GM18870 (cell line): Measurements from ENCODE around the gene ELMOD3.

Experiments
- ATAC-seq: cut with Tn5 transposase; IDR thresholded peaks from one replicate; pipeline ENCODE4 v1.9.1; 2021; ENCODE audit warnings: moderate library complexity; ENCODE audit not compliant: unreplicated experiment

ELMOD3 gene

DNA sequence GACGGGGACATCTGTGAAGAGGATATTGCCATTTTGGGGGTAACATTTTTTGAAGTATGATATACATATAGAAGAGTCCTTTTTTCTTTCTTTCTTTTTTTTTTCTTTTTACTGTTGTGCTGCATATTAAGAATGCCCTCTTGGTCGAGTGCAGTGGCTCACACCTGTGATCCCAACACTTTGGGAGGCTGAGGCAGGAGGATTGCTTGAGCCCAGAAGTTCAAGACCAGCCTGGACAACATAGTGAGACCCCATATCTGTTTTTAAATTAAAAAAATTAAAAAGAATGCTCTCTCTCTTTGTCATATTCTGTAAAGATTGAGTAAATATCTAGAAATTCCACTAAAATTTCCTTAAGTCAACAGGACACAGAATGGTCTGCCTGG, 67.5 kb downstream of the ELMOD3 start:
- ATAC-seq: no peak

GRCh38 chr2:85423525-85423924, 69.0 kb downstream of the ELMOD3 start:
- ATAC-seq: no peak

DNA sequence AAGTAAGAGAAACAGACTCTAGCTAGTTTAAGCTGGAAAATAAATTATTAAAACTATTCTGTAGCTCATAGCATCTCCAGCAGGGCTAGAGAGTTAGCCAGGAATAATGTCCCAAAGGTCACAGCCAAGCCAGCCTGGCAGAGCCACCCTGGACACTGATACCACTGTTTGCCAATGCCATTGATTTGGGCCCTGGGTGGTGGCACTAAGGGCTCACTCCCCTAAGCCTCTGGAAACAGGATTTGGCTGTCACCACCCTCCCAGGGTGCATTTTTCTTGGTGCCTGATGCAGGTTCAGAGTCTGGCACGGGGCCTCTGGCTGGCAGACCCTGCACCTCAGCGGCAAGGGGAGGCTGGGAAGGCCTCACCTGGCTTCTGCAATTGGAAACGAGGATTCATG, 71.0 kb downstream of the ELMOD3 start:
- ATAC-seq: no peak

GRCh38 chr2:85427300-85427835, 72.8 kb downstream of the ELMOD3 start:
- no peak for ATAC-seq

DNA sequence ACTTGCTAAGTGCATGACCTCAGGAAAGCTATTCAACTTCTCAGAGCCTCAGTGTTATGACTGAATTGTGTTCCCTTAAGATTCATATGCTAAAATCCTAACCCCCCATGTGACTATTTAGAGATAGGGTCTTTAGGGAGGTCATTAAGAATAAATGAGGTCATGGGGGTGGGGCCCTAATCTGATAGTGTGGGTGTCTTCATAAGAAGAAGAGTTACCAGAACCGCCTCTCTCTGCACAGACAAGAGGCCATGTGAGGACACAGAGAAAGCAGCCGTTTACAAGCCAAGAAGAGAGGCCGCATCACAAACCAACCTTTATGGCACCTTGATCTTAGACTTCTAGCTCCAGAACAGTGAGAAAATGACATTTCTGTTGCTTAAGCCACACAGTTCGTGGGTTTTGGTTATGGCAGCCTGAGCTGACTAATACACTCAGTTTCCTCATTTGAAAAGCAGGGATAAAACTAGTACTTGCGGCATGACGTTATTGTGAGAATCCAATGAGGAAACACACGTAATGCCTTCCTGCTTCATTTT, 73.8 kb downstream of the ELMOD3 start:
- no peak for ATAC-seq

DNA sequence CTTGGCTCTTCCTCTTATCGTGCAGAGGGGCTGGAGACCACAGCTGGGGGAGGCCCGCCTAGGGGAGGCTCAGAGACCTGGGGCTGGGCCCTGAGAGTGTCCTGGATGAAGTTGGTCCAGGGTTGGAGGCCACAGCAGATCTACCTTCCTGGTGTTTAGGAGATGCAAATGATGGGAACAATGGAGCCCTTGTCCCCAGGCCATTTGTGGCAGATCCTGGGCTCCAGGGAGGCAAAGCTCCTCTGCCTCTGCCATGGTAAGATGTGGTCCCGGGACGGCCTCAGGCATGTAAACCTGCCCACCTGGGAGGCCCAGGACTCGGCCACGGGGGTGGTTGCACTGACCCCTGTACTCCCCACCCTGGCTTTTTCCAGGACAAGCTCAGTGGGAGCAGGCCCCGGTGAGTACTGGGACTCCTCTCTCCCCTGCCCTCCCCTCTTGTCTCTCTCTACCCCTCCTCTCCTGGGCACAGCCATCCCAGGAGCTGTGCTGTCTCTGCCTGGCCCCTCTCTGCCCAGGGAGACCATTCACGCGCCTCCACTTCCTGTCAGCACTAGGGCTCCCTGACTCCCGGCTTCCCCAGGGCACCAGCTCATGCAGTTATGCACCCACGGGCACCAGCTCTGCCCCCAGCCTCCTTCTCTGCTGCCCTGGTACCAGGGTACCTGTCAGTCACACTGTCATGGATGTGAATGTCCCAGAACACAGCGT, 74.8 kb downstream of the ELMOD3 start:
- ATAC-seq: no peak

DNA sequence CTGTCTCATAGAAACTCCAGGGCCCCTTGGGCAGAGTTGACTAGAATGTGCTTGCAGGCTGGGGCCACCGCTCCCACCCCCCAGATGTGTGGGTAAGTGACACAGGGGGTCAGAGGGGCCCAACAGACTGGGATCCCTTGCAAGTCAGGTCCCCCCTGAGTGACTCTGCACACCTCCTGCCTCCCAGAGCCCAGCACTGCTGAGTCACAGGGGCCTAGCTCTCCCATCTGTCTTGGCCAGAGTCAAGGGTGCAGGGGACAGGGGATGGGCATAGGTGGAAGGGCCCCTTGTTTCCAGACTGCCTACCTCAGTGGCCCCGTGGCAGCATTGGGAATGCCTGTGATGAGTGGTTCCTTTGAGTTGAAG, 75.3 kb downstream of the ELMOD3 start:
- no peak for ATAC-seq

DNA sequence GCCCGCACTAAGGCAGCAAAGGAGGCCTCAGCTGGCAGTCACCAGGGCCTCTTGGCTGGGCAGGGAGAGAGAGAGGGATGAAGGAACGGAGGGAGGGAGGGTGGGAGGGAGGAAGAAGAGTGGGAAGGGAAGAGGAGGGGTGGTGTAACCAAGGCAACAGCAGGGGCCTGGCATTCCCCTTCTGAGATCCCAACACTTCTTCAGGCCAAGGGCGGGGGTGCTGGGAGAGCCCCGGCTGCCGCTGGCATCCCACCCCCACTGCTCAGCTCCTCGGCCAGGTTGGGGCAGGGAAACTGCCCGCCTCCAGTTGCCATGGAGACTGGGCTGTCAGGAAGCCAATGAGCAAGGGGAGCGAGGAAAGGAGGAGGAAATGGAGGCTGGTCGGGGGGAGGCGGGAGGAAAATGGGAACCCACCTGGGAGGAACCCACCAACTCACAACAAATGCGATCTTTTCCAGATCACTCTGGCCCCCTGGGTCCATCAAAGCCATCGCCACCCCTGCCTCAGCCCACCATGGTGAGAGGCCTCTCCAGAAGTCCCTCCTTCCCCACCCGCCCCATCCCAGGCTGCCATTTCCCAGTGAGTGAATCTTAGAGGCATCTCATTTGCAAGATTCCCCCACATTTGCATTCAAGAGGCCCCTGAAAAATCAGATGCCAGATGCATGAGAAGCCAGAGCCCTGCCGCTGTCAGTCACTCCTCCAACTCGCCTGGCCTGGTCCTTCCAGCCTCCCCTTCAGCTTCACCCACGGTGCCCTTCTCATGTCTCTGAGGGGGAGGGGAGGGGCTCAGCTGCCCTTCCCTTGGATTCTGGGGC, 76.4 kb downstream of the ELMOD3 start:
- no peak for ATAC-seq

DNA sequence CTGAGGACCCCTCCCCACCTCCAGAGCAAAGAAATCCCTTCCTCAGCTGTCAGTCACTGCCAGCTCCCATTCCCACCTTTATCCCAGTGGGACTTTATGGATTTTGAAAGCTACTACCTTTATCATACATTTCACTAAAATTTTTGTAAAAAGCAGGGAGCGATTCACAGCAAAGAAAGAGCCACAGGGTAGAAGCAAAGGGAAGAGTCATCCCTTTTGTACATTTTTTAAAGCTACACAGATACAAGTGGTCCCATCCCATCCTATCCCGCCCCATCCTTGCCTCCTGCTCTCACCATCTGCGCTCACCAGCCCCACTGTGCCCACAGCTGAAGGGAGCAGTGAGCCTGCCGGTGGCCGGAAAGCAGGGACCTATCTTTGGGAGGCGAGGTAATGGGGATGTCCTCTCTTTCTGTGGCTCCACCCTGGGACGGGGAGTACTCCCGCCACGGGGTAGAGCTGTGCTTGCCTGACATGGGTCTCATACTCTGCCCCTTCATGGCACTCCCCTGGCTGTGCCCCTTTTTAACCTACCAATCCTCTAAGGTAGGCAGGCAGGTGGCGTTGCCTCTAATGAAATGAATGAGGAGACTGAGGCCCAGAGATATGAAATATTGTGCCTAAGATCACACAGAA, 77.1 kb downstream of the ELMOD3 start:
- no peak for ATAC-seq

GRCh38 chr2:85433511-85434089, 79.0 kb downstream of the ELMOD3 start:
- no peak for ATAC-seq

DNA sequence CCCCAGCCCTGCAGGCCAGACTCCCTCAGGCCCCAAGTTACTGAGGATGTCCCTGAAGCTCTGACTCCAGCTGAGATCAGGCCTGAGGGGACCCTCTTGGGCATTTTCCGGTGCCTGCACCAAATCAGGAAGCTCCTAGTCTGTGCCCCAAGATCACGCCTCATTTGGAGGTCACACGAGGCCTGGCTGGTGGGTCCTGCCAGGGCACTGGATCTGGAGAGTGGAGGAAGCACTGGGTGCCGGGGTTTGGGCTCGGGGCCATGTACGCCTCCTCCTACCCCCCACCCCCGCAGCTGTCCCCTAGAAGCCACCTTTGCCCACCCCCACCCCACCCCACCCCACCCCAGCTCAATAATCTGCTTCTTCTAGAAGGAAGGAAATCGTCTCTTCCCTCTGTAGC, 80.1 kb downstream of the ELMOD3 start:
- no peak for ATAC-seq

DNA sequence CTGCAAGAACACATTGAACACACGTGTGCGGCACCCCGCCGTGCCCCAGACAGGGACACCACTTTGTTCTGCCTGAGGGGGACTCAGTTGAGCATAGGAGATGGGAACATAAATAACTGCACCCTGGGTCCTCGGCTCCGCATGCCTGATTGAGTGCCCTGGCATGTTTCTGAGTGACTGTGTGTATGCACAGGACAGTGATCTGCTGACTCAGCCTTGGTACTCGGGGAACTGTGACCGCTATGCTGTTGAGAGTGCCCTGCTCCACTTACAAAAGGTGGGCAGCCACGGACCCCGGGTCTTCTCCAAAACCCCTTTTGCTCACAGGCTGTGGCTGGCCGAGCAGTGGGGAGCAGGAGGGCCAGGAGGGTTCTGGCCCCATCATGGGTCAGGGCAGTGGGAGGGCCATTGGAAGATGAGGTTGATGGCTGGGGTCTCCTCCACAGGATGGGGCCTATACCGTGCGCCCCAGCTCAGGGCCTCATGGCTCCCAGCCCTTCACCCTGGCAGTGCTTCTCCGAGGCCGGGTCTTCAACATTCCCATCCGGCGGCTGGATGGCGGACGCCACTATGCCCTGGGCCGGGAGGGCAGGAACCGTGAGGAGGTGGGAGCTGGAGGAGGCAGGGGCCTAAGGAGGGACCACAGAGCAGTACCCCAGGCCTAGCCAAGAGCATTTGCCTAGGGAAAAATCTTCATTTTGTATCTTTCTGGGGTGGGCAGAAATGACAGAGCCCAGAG, 80.8 kb downstream of the ELMOD3 start:
- no peak for ATAC-seq

GRCh38 chr2:85435981-85436835, 81.6 kb downstream of the ELMOD3 start:
- ATAC-seq: no peak

- ATAC-seq: no peak
Measured at GRCh38 chr2:85436836-85437487, 82.4 kb downstream of the ELMOD3 start.

GRCh38 chr2:85437488-85438200, 83.1 kb downstream of the ELMOD3 start:
- ATAC-seq: peak; percentile 57

GRCh38 chr2:85438201-85439024, 83.8 kb downstream of the ELMOD3 start:
- ATAC-seq: no peak

DNA sequence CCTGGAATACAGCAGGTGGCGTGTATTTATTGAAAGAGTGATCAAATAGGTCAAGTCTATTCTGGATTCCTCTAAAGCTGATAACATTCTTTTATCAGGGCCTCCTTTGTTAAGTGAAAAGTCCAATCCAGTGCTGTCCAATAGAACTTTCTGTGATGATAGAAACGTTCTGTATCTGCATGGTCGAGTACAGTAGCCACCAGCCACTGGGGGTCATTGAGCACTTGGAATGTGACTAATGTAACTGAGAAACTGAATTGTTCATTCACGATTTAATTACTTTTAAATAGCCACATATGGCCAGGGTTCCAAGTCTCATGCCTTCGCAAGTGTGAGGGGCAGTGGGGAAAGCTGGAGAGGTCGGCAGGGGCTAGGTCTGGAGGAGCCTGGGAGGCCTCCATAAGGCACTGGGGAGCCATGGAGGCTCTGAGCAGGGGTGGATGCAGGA, 84.5 kb downstream of the ELMOD3 start:
- ATAC-seq: no peak
